ENCODE results near the gene EML5.
"Not testable (repeated sequence)": the region's sequence is repeated elsewhere in the genome, so short reads cannot be mapped to it uniquely, and the experiment has no call there.

EML5 gene

DNA sequence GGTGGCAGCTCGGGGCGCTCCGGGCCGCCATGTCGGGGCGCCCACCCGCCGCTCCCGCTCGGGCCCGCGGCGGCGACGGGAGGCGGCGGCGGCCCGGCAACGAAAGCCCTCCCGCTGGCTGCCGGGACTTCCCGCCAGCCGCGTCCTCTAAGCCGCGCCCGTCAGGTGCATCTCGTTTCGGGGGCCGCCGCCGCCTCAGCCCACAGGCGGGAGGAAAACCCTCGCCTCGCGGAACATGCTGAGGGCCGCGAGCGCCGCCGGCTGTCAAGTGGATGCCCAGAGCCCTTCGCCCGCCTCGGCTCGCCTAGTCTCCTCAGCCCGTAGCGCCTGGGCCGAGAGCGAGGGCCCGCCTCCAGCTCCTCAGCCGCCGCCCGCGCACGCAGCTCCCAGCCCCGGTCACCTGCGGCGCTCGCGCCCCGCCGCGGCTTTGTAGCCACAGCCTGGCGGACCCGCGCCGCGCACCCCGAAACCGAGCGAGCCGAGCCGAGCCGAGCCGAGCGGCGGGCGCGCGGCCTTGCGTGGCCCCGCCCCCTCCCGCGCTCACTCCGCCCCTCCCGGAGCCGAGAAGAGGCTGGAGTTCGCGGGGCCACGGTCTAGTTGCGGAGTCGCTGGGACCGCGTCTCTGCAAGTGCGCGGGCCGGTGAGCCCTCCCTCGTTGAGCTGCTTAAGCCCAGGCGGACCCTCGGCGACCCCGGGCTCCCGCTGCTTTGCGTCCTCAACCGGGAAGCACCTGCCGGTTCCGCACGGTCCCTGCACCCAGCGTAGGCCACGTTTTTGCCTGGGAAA, at the start of gene EML5:
Gene EML5 (minus strand): TSS at position 481 of the 786 bp plus-strand sequence. CDS start 450 bp downstream, at position 31.
- DNase-seq: peak; percentile 80 to 88

DNA sequence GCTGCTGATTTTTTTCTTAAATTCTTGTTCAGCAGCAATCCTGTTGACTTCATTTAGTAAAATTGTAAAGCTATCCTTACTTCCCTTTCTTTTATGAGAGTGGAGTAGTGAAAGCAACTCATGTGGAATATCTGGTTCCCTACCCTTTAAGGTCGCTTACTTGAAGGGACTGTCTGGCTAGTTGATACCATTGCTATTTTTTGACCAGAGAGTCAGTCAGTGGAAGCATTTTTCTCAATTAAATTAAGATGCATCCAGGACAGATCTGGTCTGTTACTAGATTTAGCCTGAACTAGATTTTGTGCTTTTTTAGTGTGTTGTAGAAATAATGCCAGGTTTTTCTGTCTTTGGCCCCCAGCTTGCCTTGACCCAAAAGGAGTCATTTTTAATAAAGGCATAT, 49.7 kb upstream of the EML5 start:
- DNase-seq: no peak

DNA sequence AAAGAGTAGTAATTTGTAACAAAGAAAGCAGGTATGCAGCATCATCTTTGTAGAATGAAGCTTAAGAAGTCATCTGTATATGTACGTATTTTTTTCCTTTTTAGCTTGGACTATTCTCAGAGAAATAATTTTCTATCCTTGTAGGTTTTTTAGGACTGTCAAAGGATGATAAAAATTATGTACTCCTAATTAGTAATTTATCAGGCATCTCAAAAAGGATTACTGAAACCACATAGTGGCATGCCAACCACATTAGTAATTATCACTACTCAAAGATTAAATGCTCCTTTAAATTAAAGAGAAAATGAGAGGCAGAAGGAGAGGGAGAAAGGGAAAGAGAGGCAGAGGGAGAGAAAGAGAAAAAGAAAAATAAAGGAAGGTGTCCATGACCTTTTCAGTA, 49.0 kb upstream of the EML5 start:
- DNase-seq: no peak

DNA sequence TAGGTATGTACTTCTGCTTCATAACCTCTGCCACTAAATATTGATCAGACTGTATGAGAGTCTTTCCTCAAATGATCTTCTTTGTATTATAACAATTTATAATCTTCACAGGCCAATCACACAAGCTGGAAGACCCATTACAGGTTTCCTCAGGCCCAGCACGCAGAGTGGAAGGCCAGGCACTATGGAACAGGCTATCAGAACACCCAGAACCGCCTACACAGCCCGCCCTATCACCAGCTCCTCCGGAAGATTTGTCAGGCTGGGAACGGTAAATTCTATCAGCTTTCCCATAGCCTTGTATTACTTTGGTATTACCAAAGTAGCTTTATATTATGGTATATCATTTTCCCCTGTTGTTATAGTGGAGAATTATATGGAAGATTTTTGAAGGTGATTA, 48.2 kb upstream of the EML5 start:
- no peak for DNase-seq

DNA sequence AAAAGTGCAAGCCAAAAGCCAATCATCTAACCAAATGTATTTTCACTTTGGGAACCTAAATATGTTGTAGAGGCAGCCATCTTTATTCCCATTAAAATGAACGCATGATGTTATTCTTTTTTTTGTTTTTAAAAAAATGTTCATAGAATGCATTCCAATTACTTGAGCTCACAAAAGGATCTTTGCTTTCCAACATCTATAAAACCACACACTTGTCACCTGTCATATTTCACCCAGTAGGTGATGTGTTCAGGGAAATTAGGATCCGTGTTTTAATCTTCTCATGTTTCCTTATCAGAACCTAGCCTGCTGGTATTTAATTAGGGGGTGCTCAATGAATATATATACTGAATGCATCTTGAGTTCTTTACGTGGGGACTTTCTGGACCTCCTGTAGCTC, 45.3 kb upstream of the EML5 start:
- no peak for DNase-seq

DNA sequence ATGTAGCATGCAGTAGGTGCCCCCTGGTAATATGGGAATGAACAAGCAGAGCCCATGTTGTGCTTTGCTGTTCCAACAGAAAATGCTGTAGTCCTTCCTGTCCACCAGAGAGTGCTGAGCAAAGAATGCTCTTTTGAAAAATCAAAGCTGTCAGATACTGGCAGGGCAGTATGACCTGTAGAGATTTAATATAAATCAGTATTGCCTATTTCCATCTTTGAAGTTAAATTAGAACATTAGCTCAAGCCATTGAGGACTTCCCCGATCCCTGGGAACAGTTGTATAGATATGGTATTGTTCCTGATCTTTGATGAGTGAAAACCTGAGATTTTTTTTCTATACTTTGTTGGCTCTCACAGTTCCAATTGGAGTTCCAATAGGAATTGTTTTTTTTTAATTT, 44.7 kb upstream of the EML5 start:
- no peak for DNase-seq

DNA sequence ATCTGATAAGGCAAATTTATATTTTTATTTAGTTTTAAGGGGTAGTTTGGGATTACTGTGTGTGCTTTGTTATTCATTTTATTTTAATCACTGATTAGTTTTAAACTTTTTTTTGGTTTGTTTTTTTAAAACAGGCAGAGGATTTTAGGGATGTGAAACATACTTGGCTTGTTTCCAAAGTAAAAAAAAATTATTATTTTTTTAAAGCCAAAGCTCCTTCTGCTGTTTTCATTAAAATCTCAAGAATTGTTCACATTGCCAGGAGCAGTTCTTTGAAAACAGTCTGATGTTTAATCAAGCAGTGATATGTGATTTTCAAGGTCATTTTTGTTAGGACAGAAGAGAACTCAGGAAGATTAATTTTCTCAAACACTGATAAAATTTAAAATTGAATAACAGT, 42.9 kb upstream of the EML5 start:
- no peak for DNase-seq

DNA sequence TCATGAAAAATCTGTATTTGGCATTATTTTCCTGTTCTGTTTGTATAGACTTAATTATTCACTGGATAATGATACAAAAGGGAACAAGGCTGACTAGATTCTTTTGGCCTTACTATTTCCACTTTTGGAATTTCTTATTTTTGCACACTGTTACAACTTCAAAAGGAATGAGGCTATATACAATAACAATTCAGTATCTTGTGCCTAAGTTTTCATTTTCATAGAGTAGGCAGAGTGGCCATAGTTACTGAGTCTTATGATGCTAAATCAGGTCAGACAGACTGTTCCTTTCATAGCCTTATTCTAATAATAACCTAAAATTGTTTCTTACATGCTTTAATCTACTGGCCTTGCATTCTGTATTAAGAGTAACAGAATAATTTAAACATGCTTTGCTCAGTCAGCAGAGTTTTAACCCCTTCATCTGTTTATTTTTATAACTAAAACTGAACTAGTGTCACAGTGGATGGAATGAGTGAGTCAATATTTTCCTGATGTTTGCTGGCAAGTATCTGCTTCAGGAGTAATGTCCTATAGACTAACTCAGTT, 42.2 kb upstream of the EML5 start:
- DNase-seq: no peak

DNA sequence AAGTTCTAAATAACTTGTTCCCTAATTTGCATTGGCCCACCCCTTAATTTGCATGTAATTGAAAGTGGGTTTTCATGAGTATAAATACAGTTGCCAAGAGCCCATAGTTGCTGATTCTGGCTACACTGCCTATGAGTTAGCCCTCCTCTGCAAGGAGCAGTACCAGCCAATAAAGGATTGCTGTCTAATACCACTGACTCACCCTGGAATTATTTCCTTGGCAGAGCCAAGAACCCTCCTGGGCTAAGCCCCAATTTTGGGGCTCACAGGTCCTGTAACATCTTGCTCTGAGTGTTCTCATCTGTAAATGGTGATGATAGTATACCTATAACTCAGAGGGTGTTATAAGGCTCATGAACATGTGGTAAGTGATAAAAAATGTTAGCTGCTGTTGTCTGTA, 38.5 kb upstream of the EML5 start:
- DNase-seq: no peak

DNA sequence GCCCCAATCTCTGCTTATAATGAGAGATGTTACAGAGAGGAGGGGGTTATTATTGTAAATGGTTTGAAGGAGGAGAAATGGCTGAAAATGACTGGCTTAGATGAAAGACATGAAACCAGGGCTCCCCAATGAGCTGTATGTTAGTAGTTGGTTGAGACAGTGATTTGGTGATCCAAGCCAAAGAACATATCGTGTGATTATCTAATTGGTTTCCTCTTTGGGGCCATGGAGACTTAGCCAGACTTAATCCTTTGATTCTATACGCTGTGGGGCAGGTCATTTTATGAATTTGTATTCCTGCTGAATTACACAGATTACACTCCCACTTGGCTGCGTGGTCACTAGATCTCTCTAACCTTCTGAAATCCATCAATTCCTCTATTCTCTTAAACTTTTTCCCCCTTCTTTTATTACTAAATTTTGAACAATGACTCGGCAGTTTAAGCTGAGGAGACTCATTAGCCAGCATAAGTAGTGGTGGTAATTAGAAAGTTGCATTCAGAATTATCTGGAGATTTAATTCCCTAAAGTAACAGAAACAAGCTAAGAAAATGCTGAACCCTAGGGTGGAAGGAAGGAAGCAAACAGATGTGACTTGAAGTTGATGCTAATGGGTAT, 37.0 kb upstream of the EML5 start:
- DNase-seq: no peak

DNA sequence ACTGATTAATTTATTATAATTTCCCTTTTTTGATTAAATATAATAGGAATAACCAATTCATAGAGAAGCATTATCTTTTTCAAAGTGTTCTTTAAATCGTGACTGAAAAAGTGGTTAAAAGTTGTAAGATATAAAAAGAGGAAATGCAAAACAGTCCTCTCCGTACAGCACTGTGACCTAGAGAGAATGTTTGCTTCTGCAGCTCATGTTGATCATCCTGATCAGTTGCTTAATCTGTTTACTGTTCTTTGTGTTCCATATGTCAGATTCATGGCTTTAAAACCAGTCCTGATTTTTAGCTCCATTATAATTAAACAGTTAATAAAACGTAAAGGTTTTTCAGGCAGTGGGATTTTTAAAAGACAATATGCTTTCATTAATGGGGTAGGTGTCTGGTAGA, 36.4 kb upstream of the EML5 start:
- DNase-seq: no peak

DNA sequence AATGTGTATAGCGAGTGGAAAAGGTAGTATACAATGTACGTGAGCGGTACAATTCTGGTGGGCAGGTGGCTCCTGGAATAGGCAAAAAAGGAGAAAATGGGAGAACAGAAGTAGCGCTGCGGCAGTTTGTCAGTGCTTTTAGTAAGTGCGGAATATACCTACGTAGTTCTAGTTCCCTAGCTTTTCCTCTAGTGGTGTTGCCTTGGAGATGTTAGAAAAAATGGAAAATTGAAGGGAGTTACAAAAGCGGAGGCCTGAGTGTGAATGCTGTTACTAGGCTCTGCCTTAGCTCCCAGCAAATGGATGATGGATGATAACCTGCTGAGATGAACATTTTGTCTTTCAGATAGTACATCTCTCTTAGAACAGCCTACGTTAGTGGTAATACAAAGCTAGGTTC, 32.8 kb upstream of the EML5 start:
- DNase-seq: no peak

DNA sequence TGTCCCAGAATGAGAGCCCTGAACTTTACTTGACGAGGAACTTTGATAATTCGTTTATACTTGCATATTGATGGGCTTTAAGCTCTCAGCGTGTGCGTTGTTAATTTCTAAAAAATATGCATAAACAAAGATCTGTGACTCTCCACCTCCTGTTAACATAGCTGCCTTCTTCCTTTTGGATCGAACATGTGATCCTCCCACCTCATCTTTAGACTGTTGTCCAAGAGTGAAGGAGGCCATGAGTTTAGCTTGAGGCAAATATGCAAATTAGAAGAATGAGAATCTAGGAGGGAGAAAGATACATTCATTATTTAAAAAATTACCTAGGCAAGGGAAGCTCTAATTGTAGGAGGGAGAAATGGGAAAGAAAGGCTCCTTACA, 32.3 kb upstream of the EML5 start:
- DNase-seq: no peak

DNA sequence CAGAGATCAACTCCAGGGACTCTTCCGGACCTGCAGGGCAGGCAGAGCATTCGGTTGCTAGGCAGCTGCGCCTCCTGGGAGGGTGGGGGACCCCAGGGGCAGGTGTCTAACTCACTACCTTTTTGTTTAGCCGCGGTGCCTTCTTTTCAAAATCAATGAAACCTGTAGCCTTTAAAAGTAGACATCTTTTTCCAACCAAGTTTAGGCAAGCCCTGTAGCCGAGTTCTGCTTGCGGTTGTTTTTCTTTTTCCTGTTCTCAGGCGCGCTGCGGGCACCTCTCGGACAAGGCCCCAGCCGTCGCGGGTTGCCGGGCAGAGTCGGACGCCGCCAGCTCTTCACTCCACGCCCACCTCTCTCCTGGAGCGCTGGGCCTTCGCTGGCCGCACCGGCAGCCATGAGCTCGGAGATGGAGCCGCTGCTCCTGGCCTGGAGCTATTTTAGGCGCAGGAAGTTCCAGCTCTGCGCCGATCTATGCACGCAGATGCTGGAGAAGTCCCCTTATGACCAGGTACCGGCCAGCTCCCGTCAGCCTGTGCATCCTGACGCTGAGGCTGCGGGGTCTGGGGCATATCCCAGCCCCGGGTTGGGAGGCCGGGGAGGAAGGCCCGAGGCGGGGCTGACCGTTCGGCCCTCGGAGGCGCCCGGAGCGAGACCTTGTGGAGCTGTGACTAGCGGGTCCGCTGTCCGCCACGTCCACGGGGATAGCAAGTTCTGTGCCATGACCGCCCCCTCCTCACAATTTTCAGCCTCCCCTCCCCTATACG, 31.7 kb upstream of the EML5 start, which contains the start of gene TTC8:
Gene TTC8 (plus strand): TSS at position 338 of the 764 bp plus-strand sequence. CDS start 57 bp downstream, at position 395.
- DNase-seq: peak; percentile 83 to 84

DNA sequence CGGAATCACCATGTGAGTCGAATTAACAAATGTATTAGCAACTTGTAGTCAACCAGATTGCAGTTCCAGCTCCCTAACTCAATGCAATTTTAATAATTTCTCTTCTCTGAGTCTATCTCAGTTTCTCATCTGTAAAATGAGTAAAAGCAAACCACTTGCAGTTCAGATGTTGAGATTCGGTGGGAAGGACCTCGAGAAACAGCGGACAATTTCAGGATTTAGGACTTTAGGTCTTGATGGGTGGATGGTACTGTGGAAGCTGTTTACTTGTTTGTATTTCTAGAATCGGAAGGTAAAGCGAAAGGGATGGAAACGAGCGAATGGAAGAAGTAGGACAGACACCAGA, 31.2 kb upstream of the EML5 start:
- DNase-seq: no peak

DNA sequence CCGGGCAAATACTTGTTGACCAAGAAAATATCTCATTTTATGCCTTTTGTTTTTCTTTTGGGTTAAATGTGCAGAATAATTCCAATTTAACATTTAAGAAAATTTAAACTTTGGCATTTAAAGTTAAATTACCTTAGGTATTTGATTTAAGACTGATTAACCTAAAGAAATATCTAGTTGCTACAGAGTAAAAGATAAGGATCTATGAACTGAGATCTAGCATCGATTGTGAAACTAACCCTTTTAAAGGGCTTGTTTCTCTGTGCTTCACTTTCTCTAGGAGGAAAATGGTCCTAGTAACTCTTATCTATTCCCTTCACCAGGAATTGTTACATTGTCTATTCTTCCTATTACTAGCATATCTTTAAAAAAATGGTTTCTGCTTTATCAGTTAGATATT, 29.1 kb upstream of the EML5 start:
- no peak for DNase-seq

DNA sequence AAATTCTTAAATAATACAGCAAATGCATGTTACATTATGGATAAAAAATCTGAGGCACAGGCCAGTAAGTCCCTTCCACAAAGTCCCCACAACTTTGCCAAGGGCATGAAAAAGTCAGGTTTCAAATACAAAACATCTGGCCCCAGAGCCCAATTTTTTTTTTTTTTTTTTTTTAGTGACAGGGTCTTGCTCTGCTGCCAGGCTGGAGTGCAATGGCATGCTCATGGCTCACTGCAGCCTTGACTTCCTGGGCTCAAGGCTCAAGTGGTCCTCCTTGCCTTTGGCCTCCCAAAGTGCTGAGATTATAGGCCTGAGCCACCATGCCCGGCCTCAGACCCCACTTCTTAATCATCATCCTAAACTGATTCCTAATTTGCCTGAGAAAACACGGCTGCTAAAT, 28.6 kb upstream of the EML5 start:
- no peak for DNase-seq

DNA sequence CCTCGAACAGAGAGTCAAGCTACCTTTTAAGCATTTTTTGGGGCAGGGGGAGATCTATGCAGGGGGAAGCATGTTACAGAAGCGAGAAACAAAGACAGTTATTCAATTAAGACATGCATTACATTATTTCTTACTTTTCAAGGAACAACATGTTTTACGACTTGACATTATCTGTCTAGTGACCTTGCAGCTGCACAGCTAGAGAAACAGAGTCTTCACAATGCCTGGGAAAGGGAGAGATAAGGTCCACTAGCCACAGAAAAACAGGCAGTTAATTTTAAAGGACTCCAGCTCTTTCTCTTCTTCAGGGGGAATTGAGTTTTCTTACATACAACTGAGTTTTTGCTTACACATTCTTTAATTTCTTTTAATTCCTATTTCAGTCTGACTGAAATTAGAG, 26.9 kb upstream of the EML5 start:
- DNase-seq: not testable (repeated sequence)

DNA sequence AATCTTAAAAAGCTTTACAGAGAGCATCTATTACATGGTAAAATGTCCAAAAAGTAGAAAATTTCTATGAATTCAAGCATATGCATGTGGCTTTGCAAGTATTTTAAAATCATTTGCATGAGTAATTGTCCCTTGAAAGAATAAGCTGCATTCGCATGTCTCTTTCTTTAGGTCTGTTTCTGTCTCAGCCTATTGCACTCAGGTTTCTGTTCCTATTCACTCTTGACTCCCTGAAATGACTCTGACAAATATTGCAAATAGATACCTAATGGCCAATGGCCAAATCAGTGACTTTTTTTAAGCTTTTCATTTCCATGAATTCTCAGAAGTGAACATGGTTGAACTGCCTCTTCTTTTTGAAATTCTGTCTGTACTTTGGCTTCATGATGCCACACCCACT, 25.3 kb upstream of the EML5 start:
- no peak for DNase-seq

DNA sequence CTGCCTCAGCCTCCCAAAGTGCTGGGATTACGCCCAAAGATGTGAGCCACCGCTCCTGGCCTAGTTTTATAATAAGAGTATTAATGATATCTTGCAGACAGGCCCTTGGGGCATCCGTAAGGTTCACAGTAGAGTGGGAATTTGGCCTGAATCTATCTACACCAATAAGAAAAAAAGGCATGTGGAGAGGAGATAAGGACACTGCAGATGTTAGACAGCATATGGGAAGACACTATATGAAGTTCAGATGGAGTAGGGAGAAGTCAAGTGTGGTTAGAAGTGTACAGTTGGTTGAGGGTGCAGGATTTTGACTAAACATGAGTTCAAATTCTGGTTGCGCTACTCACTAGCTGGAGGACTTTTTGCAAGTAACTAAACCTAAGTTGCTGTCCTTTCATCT, 23.2 kb upstream of the EML5 start:
- no peak for DNase-seq

DNA sequence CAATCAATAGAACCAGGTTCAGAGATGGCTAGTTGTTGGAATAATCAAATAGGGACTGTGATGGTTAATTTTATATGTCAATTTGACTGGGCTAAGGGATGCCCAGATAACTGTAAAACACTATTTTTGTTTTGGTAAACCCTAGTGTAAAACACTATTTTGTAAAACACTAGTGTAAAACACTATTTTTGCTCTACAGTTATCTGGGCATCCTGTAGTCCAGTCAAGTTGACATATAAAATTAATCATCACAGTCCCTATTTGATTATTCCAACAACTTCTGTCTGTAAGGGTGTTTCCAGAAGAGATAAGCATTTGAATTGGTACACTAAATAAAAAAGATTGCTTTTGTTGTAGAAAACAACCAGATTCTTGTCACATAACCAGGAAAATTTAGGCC, 15.6 kb upstream of the EML5 start:
- DNase-seq: no peak

DNA sequence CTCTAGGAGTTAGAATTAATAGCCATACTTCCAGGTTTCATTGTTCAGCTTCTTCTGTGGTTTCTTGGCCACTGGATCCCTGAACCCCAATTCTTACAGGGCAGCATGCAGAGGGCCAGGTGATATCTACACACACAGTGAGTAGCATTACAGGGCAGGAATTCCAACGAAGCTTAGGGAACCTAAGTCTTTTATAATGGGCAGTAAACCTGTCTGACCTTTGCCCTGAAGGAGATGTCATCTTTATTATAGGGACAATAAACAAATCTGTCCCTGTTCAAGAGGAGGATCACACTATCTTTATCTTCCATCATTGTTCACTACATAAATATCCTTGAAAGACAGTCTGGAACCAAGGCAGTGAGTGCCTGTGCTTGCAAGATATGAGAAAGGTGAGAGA, 11.7 kb upstream of the EML5 start:
- DNase-seq: no peak

DNA sequence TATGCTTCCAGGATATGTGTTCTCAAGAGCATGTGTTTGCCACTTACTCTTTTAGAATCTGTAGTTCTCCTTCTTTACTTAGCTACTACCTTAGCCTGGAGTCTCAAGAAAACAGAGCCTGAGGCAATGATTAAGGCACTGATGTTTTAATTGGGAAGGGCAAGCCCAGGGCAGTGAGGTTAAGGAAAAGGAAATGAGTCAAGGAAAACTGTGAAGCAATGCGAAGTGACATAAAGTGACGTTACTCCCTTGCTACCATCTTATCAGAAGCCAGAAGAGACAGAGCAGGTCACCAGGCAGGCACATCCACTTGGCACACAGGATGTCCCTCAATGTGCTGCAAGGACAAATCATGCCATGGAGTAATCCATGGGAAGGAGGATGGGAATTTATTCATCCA, 11.3 kb upstream of the EML5 start:
- no peak for DNase-seq

DNA sequence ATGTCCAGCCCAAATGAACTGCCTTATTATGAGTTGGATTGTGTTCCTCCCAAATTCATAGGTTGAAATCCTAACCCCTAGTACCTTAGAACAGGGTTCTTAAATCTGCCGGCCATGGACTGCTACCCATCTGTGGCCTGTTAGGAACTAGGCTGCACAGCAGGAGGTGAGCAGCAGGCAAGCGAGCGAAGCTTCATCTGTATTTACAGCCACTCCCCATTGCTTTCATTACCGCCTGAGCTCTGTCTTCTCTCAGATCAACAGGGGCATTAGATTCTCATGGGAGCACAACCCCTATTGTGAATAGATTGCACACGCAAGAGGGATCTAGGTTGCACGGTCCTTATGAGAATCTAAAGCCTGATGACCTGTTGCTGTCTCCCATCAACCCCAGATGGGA, 9.8 kb upstream of the EML5 start:
- no peak for DNase-seq
